Heart left ventricle (tissue), 16 donors: ENCODE results near the gene COMMD1. TPM values are rescaled to one million over a fixed set of nuclear protein-coding genes. Genes with fewer than 3 reads are reported as not detected.

ENCODE experiments used
- ATAC-seq, 4 donors: fragments of 200-7000 bp; cut with Tn5 transposase; one replicate each; pipeline ENCODE4 v1.9.1; 2020 to 2022; ENCODE audit warnings: moderate library complexity in 4 of 4, mild to moderate bottlenecking in 3 of 4, moderate number of reproducible peaks in 1 of 4
- DNase-seq, 5 donors: peaks; one replicate each; pipeline ENCODE4 v3.0.0-alpha.2; 2020
- H3K27ac ChIP-seq, 12 donors: fragments of 200-600 bp; sonication (generic) in 4 of 12; one replicate each; pipeline versions ENCODE4 v1.5.0 to v1.8.0; 2016 to 2022; ENCODE audit warnings: mild to moderate bottlenecking in 2 of 12
- H3K27me3 ChIP-seq, 9 donors: fragments of 200-600 bp; sonication (generic) in 2 of 9; one replicate each; pipeline versions ENCODE4 v1.5.1 to v1.8.0; 2016 to 2022; ENCODE audit warnings: mild to moderate bottlenecking in 3 of 9
- H3K36me3 ChIP-seq, 9 donors: fragments of 200-600 bp; sonication (generic) in 2 of 9; one replicate each; pipeline versions ENCODE4 v1.5.0 to v1.8.0; 2018 to 2022; ENCODE audit warnings: mild to moderate bottlenecking in 2 of 9
- H3K4me1 ChIP-seq, 12 donors: fragments of 200-600 bp; sonication (generic) in 4 of 12; one replicate each; pipeline versions ENCODE4 v1.5.0 to v1.8.0; 2016 to 2022; ENCODE audit warnings: mild to moderate bottlenecking in 3 of 12
- H3K4me3 ChIP-seq, 12 donors: fragments of 200-600 bp; sonication (generic) in 4 of 12; one replicate each; pipeline versions ENCODE4 v1.5.0 to v1.8.0; 2017 to 2022; ENCODE audit warnings: mild to moderate bottlenecking in 9 of 12, moderate library complexity in 4 of 12
- H3K9me3 ChIP-seq, 12 donors: fragments of 200-600 bp; sonication (generic) in 4 of 12; one replicate each; pipeline versions ENCODE4 v1.5.0 to v1.8.0; 2016 to 2022; ENCODE audit warnings: mild to moderate bottlenecking in 1 of 12
- POLR2A ChIP-seq, 2 donors: fragments of 450-650 bp; IDR thresholded peaks; one replicate each; pipeline ENCODE4 v1.6.1; 2017; ENCODE audit warnings: antibody characterized with exemption in 2 of 2, mild to moderate bottlenecking in 2 of 2, moderate library complexity in 2 of 2
- WGBS, 4 donors: extraction: QIAGEN DNeasy Blood & Tissue Kit in 2 of 4; methylation state at CpG; one replicate each; pipeline versions ENCODE4 v1.1.5 to v1.1.7; 2013 to 2018; 5-methylcytosine and 5-hydroxymethylcytosine counted together
- intact Hi-C, 10 donors: fragments of 100-400 bp; cut with DNase I; formaldehyde crosslinking; loops; one replicate each; pipeline versions ENCODE4 v1.11.1 to v1.14.2; 2022
- polyA plus RNA-seq, 2 donors: library from polyadenylated mRNA; stranded (reverse); fragments of 200-250 nt; gene quantifications; one replicate each; pipeline ENCODE4 v1.2.3, GENCODE V29; 2013
- total RNA-seq, 9 donors: library from RNA; depleted of rRNA in 2 of 9; stranded (reverse); fragments of >200 nt in 2 of 9; fragmentation: NEBNext Ultra II Directional in 3 of 9; extraction: Animal tissue kit (Norgen Biotek cat#: 25700) in 3 of 9; gene quantifications; one replicate each; pipeline versions ENCODE4 v1.1.0 to v1.2.4, GENCODE V29; 2016 to 2023
- TF ChIP-seq, protein P1 (sequence below), 12 donors: fragments of 200-600 bp; sonication (generic) in 4 of 12; IDR thresholded peaks; one replicate each; pipeline versions ENCODE4 v1.5.0 to v1.8.0; 2018 to 2022; ENCODE audit warnings: antibody characterized with exemption in 12 of 12, mild to moderate bottlenecking in 5 of 12
- donor health status: ischemic (EF 13 %, LVEDD 7.1; RV severe dilation, severe dysfunction).
- donor health status: healthy with polysubstance abuse.
- donor health status: DM: no; HTN: yes; CAD: no.
- donor health status: DM: no; HTN: no; CAD: no.
- donor health status: ischemic (EF 25% LVEDD 6.9; RV normal size, moderate dysfunction).
- donor health status: ischemic (EF 25% LVEDD 5.7; RV mildly dilated, moderate dysfunction).
- donor health status: healthy.
- donor health status: DM: yes; HTN: yes; CAD: no.
- donor health status: ischemic (EF 35%, LVEDD 5.7; RV mildly dilated, moderate dysfunction).
- donor health status: nonischemic (EF 11% LVEDD 7.7; RV severe dilation, severe dysfunction).
- donor health status: DM: yes; HTN: yes; CAD: no.
- donor health status: PGD.
- donor health status: ischemic (EF 29% LVEDD 5.4; RV normal size, mild dysfunction).
- donor health status: nonischemic (EF 23%, LVEDD 6.1; RV moderate dilation, normal function).

COMMD1 gene
- total and polyA plus RNA-seq, 11 donors: 50.1 to 99.5 (median 69.3) TPM

DNA sequence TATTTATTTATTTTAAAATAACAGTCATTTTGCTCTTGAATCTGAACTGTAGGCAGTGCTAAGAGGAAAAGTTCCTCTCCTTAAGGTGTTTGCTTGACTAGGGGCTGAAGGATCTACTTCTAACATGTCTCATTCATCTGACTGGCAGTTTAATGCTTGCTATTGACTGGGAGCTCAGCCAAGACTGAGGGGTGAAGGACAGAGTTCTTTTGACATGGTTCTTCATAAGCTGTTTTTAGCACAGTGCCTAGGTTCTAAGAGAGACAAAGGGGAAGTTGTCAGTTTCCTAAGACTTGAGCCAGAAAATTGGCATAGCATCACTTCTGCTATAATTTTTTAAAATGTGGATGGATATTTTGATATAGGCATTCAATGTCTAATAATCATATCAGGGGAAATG lies 73.0 kb downstream of the COMMD1 start:
- Histone ChIP-seq H3K4me1 (peaks cover 0 to 19% (median 10%) of the 10 kb centered on the region in 12 donors), H3K36me3 (no peaks in the 10 kb centered on the region), H3K4me3 (no peak overlapping the region), H3K9me3 (peaks cover 0 to 30% (median 3%) of the 10 kb centered on the region in 12 donors), H3K27me3 (no peaks in the 10 kb centered on the region), H3K27ac (peak overlapping the region in 10 of 12 donors; percentile 8 to 66 (median 51))
- DNase-seq: peak in 4 of 5 donors; percentile 66 to 76 (median 71)
- no peak for TF ChIP-seq POLR2A (IDR thresholded peaks at IDR 0.05)
- TF ChIP-seq, protein P1, sequence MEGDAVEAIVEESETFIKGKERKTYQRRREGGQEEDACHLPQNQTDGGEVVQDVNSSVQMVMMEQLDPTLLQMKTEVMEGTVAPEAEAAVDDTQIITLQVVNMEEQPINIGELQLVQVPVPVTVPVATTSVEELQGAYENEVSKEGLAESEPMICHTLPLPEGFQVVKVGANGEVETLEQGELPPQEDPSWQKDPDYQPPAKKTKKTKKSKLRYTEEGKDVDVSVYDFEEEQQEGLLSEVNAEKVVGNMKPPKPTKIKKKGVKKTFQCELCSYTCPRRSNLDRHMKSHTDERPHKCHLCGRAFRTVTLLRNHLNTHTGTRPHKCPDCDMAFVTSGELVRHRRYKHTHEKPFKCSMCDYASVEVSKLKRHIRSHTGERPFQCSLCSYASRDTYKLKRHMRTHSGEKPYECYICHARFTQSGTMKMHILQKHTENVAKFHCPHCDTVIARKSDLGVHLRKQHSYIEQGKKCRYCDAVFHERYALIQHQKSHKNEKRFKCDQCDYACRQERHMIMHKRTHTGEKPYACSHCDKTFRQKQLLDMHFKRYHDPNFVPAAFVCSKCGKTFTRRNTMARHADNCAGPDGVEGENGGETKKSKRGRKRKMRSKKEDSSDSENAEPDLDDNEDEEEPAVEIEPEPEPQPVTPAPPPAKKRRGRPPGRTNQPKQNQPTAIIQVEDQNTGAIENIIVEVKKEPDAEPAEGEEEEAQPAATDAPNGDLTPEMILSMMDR (IDR thresholded peaks at IDR 0.05): no peak
- intact Hi-C loops: loop anchor here in 2 of 10 donors (10.0 kb wide), 1 partner anchor 54 kb away; no protein-coding TSS in a partner anchor
- ATAC-seq: peak; percentile 92 to 98 (median 96)

DNA sequence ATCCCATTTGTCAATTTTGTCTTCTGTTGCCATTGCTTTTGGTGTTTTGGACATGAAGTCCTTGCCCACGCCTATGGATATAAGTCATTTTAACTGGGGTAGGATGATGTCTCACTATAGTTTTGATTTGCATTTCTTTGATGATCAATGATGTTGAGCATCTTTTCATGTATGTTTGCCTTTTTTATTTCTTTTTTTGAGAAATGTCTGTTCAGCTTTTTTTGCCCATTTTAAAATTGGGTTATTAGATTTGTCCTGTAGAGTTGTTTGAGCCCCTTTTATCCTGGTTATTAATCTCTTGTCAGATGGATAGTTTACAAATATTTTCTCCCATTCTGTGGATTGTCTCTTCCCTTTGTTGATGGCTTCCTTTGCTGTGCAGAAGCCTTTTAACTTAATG lies 75.3 kb downstream of the COMMD1 start:
- WGBS, 4 donors: 95 to 98% (median 97%) methylated on average over 1 of the region's 1 CpG
- Histone ChIP-seq H3K4me3 (no peak overlapping the region), H3K9me3 (peaks cover 0 to 30% (median 3%) of the 10 kb centered on the region in 12 donors), H3K36me3 (no peaks in the 10 kb centered on the region), H3K27ac (no peak overlapping the region), H3K27me3 (no peaks in the 10 kb centered on the region), H3K4me1 (peaks cover 0 to 19% (median 10%) of the 10 kb centered on the region in 12 donors)
- DNase-seq (no peak), ATAC-seq (no peak)
- TF ChIP-seq, protein P1 (IDR thresholded peaks at IDR 0.05): no peak
- no peak for TF ChIP-seq POLR2A (IDR thresholded peaks at IDR 0.05)
- intact Hi-C loops: no loop called here

DNA sequence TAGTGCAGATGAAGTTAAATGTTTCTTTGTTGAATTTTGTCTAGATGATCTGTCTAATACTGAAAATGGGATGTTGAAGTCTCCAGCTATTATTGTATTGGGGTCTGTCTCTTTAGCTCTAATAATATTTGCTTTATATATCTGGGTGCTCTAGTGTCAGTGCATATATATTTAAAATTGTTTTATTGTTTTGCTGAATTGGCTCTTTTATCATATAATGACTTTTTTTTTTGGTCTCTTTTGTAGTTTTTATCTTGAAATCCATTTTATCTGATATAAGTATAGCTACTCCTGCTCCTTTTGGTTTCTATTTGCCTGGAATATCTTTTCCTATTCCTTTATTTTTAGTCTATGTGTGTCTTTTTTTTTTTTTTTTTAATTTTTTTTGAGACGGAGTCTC lies 79.2 kb downstream of the COMMD1 start:
- ATAC-seq (no peak), DNase-seq (no peak)
- H3K4me1 ChIP-seq: no peaks in the 10 kb centered on the region
- H3K4me3 ChIP-seq: no peak overlapping the region
- intact Hi-C loops: loop anchor here in 3 of 10 donors (5.0 kb wide), 2 partner anchors 62 to 67 kb away; no protein-coding TSS in a partner anchor
- H3K27ac ChIP-seq: no peak overlapping the region
- H3K9me3 ChIP-seq: peaks cover 0 to 36% (median 3%) of the 10 kb centered on the region in 12 donors
- H3K27me3 ChIP-seq: no peaks in the 10 kb centered on the region
- WGBS, 4 donors: 89 to 100% (median 96%) methylated on average over 1 of the region's 1 CpG
- no peak for TF ChIP-seq POLR2A (IDR thresholded peaks at IDR 0.05)
- TF ChIP-seq, protein P1 (IDR thresholded peaks at IDR 0.05): no peak
- no peaks in the 10 kb centered on the region for H3K36me3 ChIP-seq

DNA sequence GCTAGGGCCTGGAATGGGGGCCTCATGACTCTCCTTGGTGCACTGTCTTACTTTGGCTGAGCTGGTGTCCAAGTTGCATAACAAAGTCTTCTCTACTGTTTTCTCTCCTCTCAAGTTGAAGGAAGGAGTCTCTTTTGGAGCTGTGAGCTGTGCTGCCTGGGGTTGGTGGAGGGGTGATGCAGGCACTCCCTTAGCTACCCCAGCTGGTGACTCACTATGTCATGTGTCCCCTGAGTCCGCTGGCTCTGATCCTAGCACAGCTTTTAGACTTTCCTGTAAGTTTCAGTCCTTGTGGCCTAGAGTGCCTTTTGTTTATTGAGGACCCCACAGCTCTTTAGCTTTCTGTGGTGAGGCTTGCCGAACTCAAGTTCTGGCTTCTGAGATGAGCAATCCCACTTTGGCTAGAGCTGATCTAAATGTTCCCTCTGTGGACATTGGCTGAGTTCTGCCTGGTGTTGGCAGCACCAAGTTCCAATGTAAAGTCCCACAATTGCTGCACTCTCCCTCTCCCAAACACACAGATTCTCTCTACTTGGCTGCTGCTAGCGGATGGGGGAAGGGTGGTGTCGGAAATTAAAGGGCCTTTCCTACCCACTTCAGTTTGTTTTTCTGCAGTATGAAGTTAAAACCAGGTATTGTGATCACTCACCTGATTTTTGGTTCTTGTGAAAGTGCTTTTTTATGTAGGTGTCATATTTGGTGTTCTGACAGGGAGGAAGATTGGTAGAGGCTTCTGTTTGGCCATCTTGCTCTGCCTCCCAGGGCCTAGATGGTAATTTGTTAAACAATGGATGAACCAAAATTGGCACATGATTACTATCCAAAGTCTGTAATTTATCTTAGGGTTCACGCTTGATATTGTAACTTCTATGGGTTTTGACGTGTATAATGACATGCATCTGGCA lies 83.2 kb downstream of the COMMD1 start:
- peaks cover 0 to 6% (median 0%) of the 10 kb centered on the region in 12 donors for H3K9me3 ChIP-seq
- 86 to 97% (median 91%) methylated on average over 6 of the region's 6 CpGs for WGBS, 4 donors
- TF ChIP-seq, protein P1 (IDR thresholded peaks at IDR 0.05): no peak
- TF ChIP-seq POLR2A (IDR thresholded peaks at IDR 0.05): no peak
- no peaks in the 10 kb centered on the region for H3K27me3 ChIP-seq
- H3K36me3 ChIP-seq: no peaks in the 10 kb centered on the region
- no peak for DNase-seq
- no peak overlapping the region for H3K27ac ChIP-seq
- no peak overlapping the region for H3K4me3 ChIP-seq
- no peak for ATAC-seq
- intact Hi-C loops: loop anchor here in 3 of 10 donors (5.0 kb wide), 2 partner anchors 66 to 71 kb away; no protein-coding TSS in a partner anchor
- H3K4me1 ChIP-seq: peaks cover 0 to 13% (median 0%) of the 10 kb centered on the region in 12 donors
